ENCODE measurements around the gene ZNF346. TPM values are rescaled to one million over a fixed set of nuclear protein-coding genes. Genes with fewer than 3 reads are reported as not detected.

The ZNF346 gene
- total and polyA plus RNA-seq, 2 of the 13 experiments (the other 11 are each of a cell fraction or from before 2014, with no cell fraction given), result 8.6 to 19.4 TPM

DNA sequence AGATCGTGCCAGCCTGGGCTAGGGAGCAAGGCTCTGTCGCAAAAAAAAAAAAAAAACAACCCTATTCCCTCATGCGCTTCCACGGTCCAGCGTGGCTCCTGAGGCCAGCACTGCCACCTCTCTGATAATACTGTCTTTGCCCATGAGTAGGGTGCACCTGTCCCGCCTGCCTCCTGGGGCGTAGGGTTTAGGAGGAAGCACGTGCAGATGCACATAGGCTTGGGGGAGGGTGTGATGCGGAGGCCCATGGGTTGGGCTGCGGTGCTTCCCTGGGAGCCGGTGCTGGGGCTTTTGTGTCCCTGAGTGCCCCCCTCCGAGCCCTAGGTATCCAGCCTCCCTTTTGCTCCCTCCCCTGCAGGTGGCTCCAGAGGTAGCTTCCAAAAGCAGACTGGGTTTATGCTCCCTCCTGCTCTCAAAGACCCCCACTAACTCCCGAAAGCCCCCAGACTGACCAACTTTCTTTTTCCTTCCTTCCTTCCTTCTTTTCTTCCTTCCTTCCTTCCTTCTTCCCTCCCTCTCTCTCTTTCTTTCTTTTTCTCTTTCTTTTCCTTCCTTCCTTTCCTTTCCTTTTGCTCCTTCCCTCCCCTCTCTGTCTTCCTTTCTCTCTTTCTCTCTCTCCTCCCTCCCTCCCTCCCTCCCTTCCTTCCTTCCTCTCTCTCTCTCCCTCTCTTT lies 77.1 kb downstream of the ZNF346 start (continued):
- TF ChIP-seq POLR2G (IDR thresholded peaks at IDR 0.05; ENCODE audit: low read depth, low read length), result peak; percentile 66; the same call in 1 of the 2 replicates
- no peak for TF ChIP-seq ZNF891 (CRISPR knock-in tag; IDR thresholded peaks at IDR 0.05)
- TF ChIP-seq POLR2AphosphoS2 (IDR thresholded peaks at IDR 0.05; ENCODE audit: low read depth, low read length), result peak; percentile 73; the same call in 1 of the 2 replicates
- TF ChIP-seq AGO2 (optimal IDR thresholded peaks at IDR 0.05; ENCODE audit: low read depth, low read length), result peak; percentile 96
- TF ChIP-seq POLR2AphosphoS5 (IDR thresholded peaks at IDR 0.05; ENCODE audit: low read depth, low read length), result peak; percentile 46; the same call in 1 of the 2 replicates
- TF ChIP-seq, protein P1, sequence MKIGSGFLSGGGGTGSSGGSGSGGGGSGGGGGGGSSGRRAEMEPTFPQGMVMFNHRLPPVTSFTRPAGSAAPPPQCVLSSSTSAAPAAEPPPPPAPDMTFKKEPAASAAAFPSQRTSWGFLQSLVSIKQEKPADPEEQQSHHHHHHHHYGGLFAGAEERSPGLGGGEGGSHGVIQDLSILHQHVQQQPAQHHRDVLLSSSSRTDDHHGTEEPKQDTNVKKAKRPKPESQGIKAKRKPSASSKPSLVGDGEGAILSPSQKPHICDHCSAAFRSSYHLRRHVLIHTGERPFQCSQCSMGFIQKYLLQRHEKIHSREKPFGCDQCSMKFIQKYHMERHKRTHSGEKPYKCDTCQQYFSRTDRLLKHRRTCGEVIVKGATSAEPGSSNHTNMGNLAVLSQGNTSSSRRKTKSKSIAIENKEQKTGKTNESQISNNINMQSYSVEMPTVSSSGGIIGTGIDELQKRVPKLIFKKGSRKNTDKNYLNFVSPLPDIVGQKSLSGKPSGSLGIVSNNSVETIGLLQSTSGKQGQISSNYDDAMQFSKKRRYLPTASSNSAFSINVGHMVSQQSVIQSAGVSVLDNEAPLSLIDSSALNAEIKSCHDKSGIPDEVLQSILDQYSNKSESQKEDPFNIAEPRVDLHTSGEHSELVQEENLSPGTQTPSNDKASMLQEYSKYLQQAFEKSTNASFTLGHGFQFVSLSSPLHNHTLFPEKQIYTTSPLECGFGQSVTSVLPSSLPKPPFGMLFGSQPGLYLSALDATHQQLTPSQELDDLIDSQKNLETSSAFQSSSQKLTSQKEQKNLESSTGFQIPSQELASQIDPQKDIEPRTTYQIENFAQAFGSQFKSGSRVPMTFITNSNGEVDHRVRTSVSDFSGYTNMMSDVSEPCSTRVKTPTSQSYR (CRISPR knock-in tag; IDR thresholded peaks at IDR 0.05; ENCODE audit: borderline replicate concordance), result peak; percentile 27; the same call in 1 of the 2 replicates
- TF ChIP-seq PAF1 (CRISPR knock-in tag; IDR thresholded peaks at IDR 0.05), result peak; percentile 93
- no peak for TF ChIP-seq ZFX (CRISPR knock-in tag; IDR thresholded peaks at IDR 0.05; ENCODE audit: low read depth)
- peak; percentile 43; the same call in 1 of the 2 replicates for TF ChIP-seq KDM2A (CRISPR knock-in tag; IDR thresholded peaks at IDR 0.05; ENCODE audit: borderline replicate concordance, low read depth)

DNA sequence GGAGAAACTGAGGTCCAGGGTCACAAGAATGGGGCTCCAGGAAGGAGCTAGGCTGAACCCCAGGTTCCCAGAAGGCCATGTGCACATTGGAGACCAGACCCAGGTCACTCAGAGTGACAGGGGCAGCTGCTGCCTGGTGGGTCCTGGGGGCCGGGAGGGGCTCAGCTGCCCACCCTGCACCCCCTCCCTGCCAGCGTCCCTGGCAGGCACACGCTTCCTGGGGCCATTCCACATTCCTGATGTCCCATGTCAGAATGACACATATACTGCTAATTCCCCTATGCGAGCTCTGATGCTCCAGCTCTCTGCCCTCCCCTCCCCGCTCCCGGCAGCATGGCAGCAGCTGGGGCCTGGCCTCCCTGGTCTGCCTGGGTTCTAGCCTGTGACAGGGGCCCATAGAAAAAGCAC lies 78.2 kb downstream of the ZNF346 start:
- FAIRE-seq, result no peak
- no peaks in the 10 kb centered on the region for H3K79me2 ChIP-seq (ENCODE audit: insufficient read depth, low read length)
- no peaks in the 10 kb centered on the region for H3K9me3 ChIP-seq (ENCODE audit: low read length)
- DNase-seq (ENCODE audit: low spot score), result no peak
- H3K36me3 ChIP-seq (replicated peaks in 1 of 2; ENCODE audit: control insufficient read depth in 1 of 2, insufficient read depth in 2 of 2, low read length in 2 of 2), result peaks cover 8% of the 10 kb centered on the region in 2 experiments; a peak in 2 of 5 replicates
- peaks cover 95% of the 10 kb centered on the region for H3K4me1 ChIP-seq (ENCODE audit: insufficient read depth, low read length)
- H3K4me3 ChIP-seq (replicated peaks in 1 of 3; ENCODE audit: insufficient read depth in 1 of 3, low read depth in 2 of 3, low read length in 3 of 3), result no peak overlapping the region
- H4K20me1 ChIP-seq (ENCODE audit: insufficient read depth, low read length), result peaks cover 5% of the 10 kb centered on the region; the same call in 1 of the 2 replicates
- in situ Hi-C loops (cut with HindIII; ENCODE audit: extremely low pct_ligation_motif_present, low pct_unique_long_range_greater_than_20kb) (loop anchor here (25.0 kb wide), 1 partner anchor 362 kb away; the partner anchor contains the start of gene DBN1), intact Hi-C loops (cut with micrococcal nuclease; ENCODE audit: unreplicated experiment) (no loop called here)
- H3K4me2 ChIP-seq (ENCODE audit: low read depth, low read length), result no peak overlapping the region
- no peak overlapping the region for H3K9ac ChIP-seq (ENCODE audit: insufficient read depth, low read depth, low read length)
- 65% methylated on average over 3 of the region's 6 CpGs for WGBS (ENCODE audit: low lambda C conversion rate)
- no peak overlapping the region for H3K27ac ChIP-seq (ENCODE audit: extremely low read length, insufficient read depth, low read length)
- H3K27me3 ChIP-seq (ENCODE audit: control insufficient read depth in 1 of 2, insufficient read depth in 2 of 2, low read length in 2 of 2), result no peaks in the 10 kb centered on the region
- ChIA-PET POLR2A (interaction anchor here (6.0 kb wide), 1 partner anchor 13 kb away, joined by 231 read pairs; the partner anchor contains the start of gene FGFR4), CTCF (ENCODE audit: low intra/inter-chr PET ratio, low total read pairs) (no interaction called here)
- ATAC-seq, result no peak; the same call in 2 of the 3 replicates
- H2AFZ ChIP-seq (ENCODE audit: low read length), result no peak overlapping the region
- no TSS peak for BruUV-seq (replicated peaks)
- TF ChIP-seq GABPA (IDR thresholded peaks at IDR 0.05; ENCODE audit: low read depth, low read length) (no peak), GABPA (CRISPR knock-in tag; IDR thresholded peaks at IDR 0.05; ENCODE audit: low read depth) (no peak), ZNF747 (CRISPR knock-in tag; IDR thresholded peaks at IDR 0.05; ENCODE audit: borderline replicate concordance) (no peak), KDM1A (CRISPR knock-in tag; IDR thresholded peaks at IDR 0.05) (no peak), NBN (conservative IDR thresholded peaks at IDR 0.05) (no peak), MATR3 (CRISPR knock-in tag; IDR thresholded peaks at IDR 0.05) (no peak), TEAD3 (CRISPR knock-in tag; optimal IDR thresholded peaks at IDR 0.05; ENCODE audit: borderline replicate concordance) (no peak), MLLT10 (CRISPR knock-in tag; IDR thresholded peaks at IDR 0.05) (no peak), NRL (CRISPR knock-in tag; IDR thresholded peaks at IDR 0.05; ENCODE audit: borderline replicate concordance) (no peak; the same call in 1 of the 2 replicates), KDM2A (CRISPR knock-in tag; IDR thresholded peaks at IDR 0.05; ENCODE audit: borderline replicate concordance, low read depth) (peak; percentile 43; the same call in 1 of the 2 replicates), ZSCAN29 (CRISPR knock-in tag; conservative IDR thresholded peaks at IDR 0.05) (no peak)
- TF ChIP-seq, protein P2, sequence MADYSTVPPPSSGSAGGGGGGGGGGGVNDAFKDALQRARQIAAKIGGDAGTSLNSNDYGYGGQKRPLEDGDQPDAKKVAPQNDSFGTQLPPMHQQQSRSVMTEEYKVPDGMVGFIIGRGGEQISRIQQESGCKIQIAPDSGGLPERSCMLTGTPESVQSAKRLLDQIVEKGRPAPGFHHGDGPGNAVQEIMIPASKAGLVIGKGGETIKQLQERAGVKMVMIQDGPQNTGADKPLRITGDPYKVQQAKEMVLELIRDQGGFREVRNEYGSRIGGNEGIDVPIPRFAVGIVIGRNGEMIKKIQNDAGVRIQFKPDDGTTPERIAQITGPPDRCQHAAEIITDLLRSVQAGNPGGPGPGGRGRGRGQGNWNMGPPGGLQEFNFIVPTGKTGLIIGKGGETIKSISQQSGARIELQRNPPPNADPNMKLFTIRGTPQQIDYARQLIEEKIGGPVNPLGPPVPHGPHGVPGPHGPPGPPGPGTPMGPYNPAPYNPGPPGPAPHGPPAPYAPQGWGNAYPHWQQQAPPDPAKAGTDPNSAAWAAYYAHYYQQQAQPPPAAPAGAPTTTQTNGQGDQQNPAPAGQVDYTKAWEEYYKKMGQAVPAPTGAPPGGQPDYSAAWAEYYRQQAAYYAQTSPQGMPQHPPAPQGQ (CRISPR knock-in tag; IDR thresholded peaks at IDR 0.05; ENCODE audit: borderline replicate concordance), result no peak
